ENCODE results near the gene DSN1. TPM values are rescaled to one million over a fixed set of nuclear protein-coding genes. Genes with fewer than 3 reads are reported as not detected.

DSN1 gene
- total RNA-seq, 4 donors from 2014 or later, result 10.6 to 14.9 (median 13.0) TPM

DNA sequence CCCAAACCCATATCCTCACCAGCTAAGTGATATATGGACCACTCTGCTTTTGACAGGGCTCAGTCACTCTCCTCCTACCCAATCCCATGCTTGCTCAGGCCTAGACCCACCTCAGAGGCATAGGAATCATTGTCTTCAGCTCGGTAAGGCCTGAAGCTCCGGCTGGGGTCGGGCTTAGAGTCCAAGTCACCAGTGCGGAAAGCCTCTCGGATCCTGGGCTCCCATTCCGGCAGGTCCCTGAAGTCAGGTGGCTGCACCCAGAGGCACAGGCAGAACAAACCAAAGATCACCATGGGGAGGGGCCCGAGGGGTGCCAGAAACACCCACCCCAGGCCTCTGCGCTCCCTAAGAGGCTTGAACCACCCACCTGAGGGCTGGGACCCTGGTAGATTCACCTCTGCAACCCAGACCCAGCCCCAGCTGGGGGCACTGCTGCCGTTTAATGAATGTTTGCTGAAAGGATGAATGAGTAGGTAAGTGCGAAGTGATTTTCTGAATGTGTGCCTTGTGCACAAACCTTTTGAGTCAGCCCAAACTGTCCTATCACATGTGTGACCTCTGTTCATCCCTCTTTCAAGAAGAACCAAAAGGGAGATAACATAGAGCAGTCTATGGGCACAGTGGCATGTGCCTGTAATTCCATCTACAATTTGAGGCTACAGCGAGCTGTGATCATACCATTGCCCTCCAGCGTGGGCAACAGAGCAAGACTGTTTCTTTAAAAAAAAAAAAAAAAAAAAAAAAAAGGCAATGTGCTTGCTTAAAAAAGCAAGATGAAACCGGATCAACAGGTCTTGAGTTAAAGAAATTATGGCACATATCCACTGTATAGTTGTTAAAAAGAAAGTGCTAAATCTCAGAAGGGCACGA is 39.3 kb upstream of the DSN1 start:
- Histone ChIP-seq H3K27ac (peak overlapping the region; percentile 84 to 89 (median 86)), H3K9me3 (no peaks in the 10 kb centered on the region), H3K27me3 (no peaks in the 10 kb centered on the region), H3K36me3 (peaks cover 20 to 50% of the 10 kb centered on the region in 2 donors), H3K4me1 (peaks cover 46 to 49% of the 10 kb centered on the region in 2 donors), H3K4me3 (replicated peaks in 1 of 3) (no peak overlapping the region)
- DNase-seq, result peak; percentile 81 to 82
- WGBS, 2 donors, result 18 to 28% methylated on average over 13 of the region's 14 CpGs
- TF ChIP-seq POLR2A (IDR thresholded peaks at IDR 0.05) (peak in 1 of 2 donors; percentile 9), CTCF (IDR thresholded peaks at IDR 0.05) (peak in 4 of 6 experiments; percentile 19 to 37 (median 32))
- intact Hi-C loops (cut with DNase I), result no loop called here

DNA sequence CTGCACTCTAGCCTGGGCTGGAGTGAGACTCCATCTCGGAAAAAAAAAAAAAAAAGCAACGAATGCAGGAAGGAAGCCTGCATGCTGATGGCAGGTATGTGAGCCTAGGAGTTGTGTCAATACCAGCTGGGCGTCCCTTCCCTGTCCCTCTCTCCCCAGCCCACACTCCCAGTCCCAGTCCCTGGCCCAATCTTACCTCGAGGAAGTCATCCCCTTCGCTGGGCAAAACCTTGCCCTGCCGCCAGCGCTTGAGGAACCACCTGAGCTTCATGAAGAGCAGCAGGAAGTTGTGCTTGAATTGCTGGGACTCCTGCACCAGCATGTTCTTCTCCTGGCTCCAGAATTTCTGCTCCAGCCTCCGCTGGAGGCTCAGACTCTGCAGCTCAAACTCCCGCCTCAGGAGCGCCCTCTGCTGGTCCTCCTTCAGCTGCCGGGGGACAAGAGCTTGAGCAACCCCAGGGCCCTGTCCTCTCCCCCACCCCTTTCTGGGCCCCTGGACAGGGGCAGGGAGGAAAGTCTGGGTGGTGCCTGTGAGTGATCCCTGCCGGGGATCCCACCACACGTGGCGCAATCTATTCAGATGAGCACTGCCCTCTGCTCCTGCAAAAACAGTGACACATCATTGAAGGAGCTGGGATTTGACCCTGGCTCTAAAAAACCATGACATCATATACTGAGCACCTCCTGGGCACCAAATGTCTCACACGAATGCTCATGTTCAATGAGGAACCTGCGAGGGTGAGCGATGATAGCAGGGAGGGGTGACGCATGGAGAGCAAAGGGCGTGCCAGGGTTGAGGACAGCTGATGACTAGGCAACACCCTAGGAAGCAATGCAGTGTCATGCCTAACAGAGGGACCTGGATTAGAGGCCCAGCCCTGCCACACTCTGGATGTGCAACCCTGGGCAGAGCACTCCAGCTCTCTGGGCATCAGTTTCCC is 35.0 kb upstream of the DSN1 start:
- intact Hi-C loops (cut with DNase I), result no loop called here
- Histone ChIP-seq H3K27ac (no peak overlapping the region), H3K4me3 (replicated peaks in 1 of 3) (no peak overlapping the region), H3K27me3 (no peaks in the 10 kb centered on the region), H3K9me3 (no peaks in the 10 kb centered on the region), H3K4me1 (peaks cover 19 to 20% of the 10 kb centered on the region in 2 donors), H3K36me3 (peaks cover 48 to 71% of the 10 kb centered on the region in 2 donors)
- TF ChIP-seq CTCF (IDR thresholded peaks at IDR 0.05), result peak; percentile 16 to 60 (median 30)
- TF ChIP-seq POLR2A (IDR thresholded peaks at IDR 0.05), result no peak
- WGBS, 2 donors, result 82 to 86% methylated on average over 17 to 19 of the region's 19 CpGs
- DNase-seq, result peak in 1 of 2 donors; percentile 37

- 99% methylated on average over 5 of the region's 5 CpGs for WGBS, 2 donors
- no peaks in the 10 kb centered on the region for H3K27me3 ChIP-seq
- peaks cover 74 to 88% of the 10 kb centered on the region in 2 donors for H3K36me3 ChIP-seq
- intact Hi-C loops (cut with DNase I), result no loop called here
- H3K4me1 ChIP-seq, result peaks cover 0 to 3% of the 10 kb centered on the region in 2 donors
- H3K4me3 ChIP-seq (replicated peaks in 1 of 3), result no peak overlapping the region
- no peaks in the 10 kb centered on the region for H3K9me3 ChIP-seq
- DNase-seq, result no peak
- H3K27ac ChIP-seq, result no peak overlapping the region
- no peak for TF ChIP-seq CTCF (IDR thresholded peaks at IDR 0.05)
- no peak for TF ChIP-seq POLR2A (IDR thresholded peaks at IDR 0.05)
Measured at GRCh38 chr20:36806049-36806448, 32.5 kb upstream of the DSN1 start.

DNA sequence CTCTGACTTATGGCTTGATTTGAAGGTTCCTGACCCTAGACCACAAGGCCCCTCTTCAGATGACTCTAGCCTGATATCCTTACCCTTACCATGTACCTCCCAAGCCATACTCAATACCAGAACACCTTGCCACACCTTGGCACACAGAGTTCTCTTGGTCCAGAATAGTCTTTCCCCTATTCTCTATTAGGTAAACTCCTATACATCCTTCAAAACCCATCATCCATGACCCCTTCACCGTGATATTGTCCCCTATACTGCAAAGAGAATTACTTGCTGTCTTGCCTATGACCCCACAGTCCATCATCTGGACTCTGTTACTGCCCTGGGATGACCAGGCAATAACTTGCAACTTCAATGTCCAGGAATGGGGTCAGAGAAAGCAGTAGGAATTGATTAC is 31.8 kb upstream of the DSN1 start:
- intact Hi-C loops (cut with DNase I), result no loop called here
- WGBS, 2 donors, result 96 to 100% methylated on average over 1 of the region's 1 CpG

More for the DNA sequence above, 31.8 kb upstream of the DSN1 start:
- TF ChIP-seq CTCF (IDR thresholded peaks at IDR 0.05) (no peak), POLR2A (IDR thresholded peaks at IDR 0.05) (no peak)
- Histone ChIP-seq H3K4me3 (replicated peaks in 1 of 3) (no peak overlapping the region), H3K4me1 (no peaks in the 10 kb centered on the region), H3K36me3 (peaks cover 80 to 93% of the 10 kb centered on the region in 2 donors), H3K27me3 (no peaks in the 10 kb centered on the region), H3K27ac (no peak overlapping the region), H3K9me3 (no peaks in the 10 kb centered on the region)
- no peak for DNase-seq

Data from thyroid gland (tissue), 4 donors.